NCI-H146 (cell line): ENCODE data around the gene CDKN1A.

Experiments used
- DNase-seq: peaks from one replicate; lab custom pipeline; 2025; lab: John Stamatoyannopoulos, UW

The CDKN1A gene

GRCh38 chr6:36677059-36677749 is 1.3 kb upstream of the CDKN1A start:
- DNase-seq = peak; percentile 27

GRCh38 chr6:36677753-36678487 is 594 bp upstream of the CDKN1A start:
- peak; percentile 8 for DNase-seq

GRCh38 chr6:36679043-36679833 is 724 bp downstream of the CDKN1A start:
- DNase-seq = peak; percentile 64

GRCh38 chr6:36682328-36683144 is 4.0 kb downstream of the CDKN1A start:
- DNase-seq = peak; percentile 70

GRCh38 chr6:36683145-36683655 is 4.7 kb downstream of the CDKN1A start:
- no peak for DNase-seq

DNA sequence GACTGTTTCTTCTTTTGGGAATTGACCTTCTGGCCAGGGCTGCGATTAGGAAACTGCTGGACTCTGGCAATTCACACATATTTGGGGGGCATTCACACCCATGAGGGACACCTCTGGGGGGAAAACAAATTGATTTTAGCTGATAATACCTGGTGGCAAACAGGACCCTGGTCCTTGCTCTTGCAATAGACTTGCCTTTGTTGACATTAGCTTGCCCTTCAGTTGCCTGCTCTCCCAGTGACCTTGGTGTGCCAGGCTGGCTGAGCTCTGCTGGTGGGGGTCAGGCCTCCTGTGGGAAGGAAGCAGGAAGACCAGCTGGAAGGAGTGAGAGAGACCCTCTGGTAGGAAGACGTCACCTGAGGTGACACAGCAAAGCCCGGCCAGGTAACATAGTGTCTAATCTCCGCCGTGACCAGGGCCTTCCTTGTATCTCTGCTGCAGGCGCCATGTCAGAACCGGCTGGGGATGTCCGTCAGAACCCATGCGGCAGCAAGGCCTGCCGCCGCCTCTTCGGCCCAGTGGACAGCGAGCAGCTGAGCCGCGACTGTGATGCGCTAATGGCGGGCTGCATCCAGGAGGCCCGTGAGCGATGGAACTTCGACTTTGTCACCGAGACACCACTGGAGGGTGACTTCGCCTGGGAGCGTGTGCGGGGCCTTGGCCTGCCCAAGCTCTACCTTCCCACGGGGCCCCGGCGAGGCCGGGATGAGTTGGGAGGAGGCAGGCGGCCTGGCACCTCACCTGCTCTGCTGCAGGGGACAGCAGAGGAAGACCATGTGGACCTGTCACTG is 5.3 kb downstream of the CDKN1A start:
- no peak for DNase-seq

DNA sequence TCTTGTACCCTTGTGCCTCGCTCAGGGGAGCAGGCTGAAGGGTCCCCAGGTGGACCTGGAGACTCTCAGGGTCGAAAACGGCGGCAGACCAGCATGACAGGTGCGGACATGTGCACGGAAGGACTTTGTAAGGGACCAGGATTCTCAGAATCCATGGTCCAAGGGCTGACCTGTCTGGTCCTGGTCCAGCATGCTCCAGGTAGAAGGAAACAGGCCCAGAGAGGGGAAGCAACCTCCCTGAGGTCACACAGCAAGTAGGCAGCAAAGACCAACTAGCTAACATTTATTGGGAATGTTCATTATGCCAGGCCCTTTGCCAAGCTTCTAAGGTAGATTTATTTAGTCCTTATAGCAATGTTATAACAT is 5.9 kb downstream of the CDKN1A start:
- no peak for DNase-seq

GRCh38 chr6:36685166-36685924 is 6.8 kb downstream of the CDKN1A start:
- no peak for DNase-seq

DNA sequence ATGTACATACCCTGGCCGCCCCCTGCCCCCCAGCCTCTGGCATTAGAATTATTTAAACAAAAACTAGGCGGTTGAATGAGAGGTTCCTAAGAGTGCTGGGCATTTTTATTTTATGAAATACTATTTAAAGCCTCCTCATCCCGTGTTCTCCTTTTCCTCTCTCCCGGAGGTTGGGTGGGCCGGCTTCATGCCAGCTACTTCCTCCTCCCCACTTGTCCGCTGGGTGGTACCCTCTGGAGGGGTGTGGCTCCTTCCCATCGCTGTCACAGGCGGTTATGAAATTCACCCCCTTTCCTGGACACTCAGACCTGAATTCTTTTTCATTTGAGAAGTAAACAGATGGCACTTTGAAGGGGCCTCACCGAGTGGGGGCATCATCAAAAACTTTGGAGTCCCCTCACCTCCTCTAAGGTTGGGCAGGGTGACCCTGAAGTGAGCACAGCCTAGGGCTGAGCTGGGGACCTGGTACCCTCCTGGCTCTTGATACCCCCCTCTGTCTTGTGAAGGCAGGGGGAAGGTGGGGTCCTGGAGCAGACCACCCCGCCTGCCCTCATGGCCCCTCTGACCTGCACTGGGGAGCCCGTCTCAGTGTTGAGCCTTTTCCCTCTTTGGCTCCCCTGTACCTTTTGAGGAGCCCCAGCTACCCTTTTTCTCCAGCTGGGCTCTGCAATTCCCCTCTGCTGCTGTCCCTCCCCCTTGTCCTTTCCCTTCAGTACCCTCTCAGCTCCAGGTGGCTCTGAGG is 7.6 kb downstream of the CDKN1A start:
- DNase-seq = no peak

- DNase-seq = no peak
Measured at GRCh38 chr6:36686668-36687513, 8.4 kb downstream of the CDKN1A start.

GRCh38 chr6:36688063-36688738 is 9.7 kb downstream of the CDKN1A start:
- no peak for DNase-seq

GRCh38 chr6:36688739-36689075 is 10.2 kb downstream of the CDKN1A start:
- DNase-seq = no peak

GRCh38 chr6:36691011-36691410 is 12.5 kb downstream of the CDKN1A start:
- DNase-seq = no peak

DNA sequence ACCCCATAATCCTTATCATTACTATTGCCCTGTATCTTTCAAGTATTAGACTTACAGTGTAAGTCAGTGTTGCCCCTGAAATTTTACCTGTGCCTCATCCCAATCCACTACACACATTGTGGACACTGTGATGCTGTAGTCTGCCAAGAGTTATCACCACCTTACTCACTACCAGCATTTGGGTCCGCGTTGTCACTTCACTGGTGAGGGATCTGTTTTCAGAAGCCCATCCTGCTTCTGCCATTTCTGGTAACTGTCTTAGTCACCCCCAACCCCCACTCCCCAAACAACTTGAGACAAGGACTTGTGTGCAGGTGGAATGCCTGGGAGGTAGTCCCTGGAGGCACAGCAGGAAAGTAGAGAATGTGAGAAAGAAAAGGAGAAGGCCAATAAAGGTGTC is 13.1 kb downstream of the CDKN1A start:
- DNase-seq = no peak

DNA sequence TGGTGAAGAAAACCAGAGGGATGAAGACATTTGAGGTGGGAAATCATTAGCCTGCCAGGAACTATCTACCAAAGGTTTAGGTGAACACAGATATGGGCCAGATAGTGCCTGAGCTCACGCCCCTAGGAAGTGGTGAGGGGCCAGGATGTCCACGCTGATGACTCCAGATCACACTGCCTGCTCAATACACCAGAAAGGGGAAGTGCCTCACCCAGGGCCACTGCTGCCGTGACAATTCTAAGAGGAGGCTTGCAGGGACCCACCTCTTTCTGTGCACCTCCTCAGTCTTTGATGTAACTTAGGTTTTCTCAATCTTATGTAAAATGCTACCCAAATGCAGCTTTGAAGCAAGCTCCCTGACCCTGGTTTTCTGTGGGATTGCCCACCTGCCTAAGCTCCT is 13.7 kb downstream of the CDKN1A start:
- no peak for DNase-seq

DNA sequence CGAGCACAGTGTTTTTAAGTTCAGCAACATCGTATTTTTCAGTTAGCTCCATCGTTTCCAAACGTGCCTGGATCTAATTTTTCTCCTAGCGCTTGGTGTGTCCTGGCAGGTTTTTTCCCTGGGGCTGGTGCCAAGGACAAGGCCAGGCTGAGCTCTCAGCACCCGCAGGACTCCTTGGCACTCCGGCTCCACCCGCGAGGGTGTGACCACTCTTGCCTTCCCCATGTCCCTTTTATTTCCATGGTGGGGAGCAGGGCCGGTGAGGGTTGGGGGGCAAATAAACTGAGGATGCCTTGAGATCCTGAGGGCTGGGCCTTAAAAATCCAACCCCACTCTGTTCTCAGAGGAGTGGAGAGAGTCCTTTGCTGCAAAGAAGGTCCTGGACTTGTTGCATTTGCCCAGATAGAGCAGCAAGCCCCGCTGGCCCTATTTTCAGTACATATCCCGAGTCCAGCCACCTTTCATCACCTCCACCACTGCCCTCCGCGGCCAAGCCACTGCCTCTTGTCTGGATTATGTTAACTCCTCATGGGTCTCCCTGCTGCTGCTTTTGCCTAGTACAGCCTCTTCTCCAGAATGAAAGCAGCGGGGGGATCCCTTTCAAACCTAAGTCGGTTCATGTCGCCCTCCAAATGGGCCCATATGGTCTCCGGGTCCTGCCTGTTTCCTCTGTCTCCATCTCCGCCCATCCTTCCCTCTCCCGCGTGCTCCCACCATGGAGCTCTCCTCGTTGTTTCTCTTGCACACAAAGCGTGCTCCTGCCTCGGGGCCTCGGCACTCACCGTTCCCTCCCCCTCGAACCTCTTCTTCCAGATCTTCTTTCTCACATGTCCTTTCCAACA is 14.6 kb downstream of the CDKN1A start:
- DNase-seq = no peak

- no peak for DNase-seq
Measured at GRCh38 chr6:36694616-36695015, 16.1 kb downstream of the CDKN1A start.
